OCI-M1 (cell line): ENCODE data around the gene CTNNBIP1.
"Not testable (repeated sequence)": the region's sequence is repeated elsewhere in the genome, so short reads cannot be mapped to it uniquely, and the experiment has no call there.

ENCODE experiments used
- DNase-seq: peaks from one replicate; lab custom pipeline; 2025; lab: John Stamatoyannopoulos, UW

Gene CTNNBIP1

DNA sequence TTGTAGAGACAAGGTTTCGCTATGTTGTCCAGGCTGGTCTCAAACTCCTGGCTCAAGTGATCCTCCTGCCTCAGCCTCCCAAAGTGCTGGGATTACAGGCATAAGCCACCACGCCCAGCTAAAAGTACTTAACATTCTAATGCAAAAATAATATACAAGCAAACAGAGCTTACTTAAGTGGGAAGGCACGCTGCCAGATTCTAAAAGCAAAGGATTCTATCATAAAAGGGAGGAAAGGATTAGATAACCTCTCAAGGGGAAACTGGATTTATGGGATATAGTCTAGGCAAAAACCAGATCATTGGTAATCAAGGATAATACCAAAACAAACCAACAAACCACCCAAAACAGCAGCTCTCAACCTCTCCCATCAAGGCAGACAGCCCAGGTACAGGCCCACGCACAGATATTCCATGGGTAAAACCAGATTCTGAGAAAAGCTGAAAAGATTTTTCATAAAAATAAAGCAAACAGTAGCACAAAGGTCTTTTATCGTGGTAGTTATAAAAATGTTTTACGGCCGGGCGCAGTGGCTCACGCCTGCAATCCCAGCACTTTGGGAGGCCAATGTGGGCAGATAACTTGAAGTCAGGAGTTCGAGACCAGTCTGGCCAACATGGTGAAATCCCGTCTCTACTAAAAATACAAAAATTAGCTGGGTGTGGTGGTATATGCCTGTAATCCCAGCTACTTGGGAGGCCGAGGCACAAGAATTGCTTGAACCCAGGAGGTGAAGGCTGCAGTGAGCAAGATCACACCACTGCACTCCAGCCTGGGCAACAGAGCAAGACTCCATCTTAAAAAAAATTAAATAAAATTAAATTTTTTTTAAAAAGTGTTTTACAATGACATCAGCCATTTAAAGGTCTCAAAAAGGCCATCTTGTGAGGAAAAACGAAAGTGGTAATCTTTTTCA is 106.8 kb downstream of the CTNNBIP1 start:
- not testable (repeated sequence) for DNase-seq

- DNase-seq = no peak
These were observed 108.2 kb downstream of the CTNNBIP1 start for GRCh38 chr1:9801909-9802308.
